BLaER1 (cell line): Measurements from ENCODE around the gene TEX22.

Experiments used
- H3K27ac ChIP-seq: shearing (Covaris generic); formaldehyde crosslinking; 2 replicates; pipeline ENCODE4 v1.8.1; 2022
- H3K27me3 ChIP-seq: shearing (Covaris generic); formaldehyde crosslinking; 2 replicates; pipeline ENCODE4 v1.8.1; 2022
- H3K36me3 ChIP-seq: shearing (Covaris generic); formaldehyde crosslinking; 2 replicates; pipeline ENCODE4 v1.8.1; 2022
- H3K4me1 ChIP-seq: shearing (Covaris generic); formaldehyde crosslinking; 2 replicates; pipeline ENCODE4 v1.8.1; 2022
- H3K4me2 ChIP-seq: shearing (Covaris generic); formaldehyde crosslinking; 2 replicates; pipeline ENCODE4 v1.8.1; 2022
- H3K4me3 ChIP-seq: shearing (Covaris generic); formaldehyde crosslinking; 2 replicates; pipeline ENCODE4 v1.8.1; 2022
- H3K9ac ChIP-seq: shearing (Covaris generic); formaldehyde crosslinking; 2 replicates; pipeline ENCODE4 v1.8.1; 2022
- H3K9me3 ChIP-seq: shearing (Covaris generic); formaldehyde crosslinking; 2 replicates; pipeline ENCODE4 v1.8.1; 2022
- H4K20me1 ChIP-seq: shearing (Covaris generic); formaldehyde crosslinking; 2 replicates; pipeline ENCODE4 v1.8.1; 2022
- Cebpa-rat ChIP-seq: shearing (Covaris generic); IDR thresholded peaks from 2 replicates; pipeline ENCODE4 v1.8.1; 2022

The TEX22 gene

DNA sequence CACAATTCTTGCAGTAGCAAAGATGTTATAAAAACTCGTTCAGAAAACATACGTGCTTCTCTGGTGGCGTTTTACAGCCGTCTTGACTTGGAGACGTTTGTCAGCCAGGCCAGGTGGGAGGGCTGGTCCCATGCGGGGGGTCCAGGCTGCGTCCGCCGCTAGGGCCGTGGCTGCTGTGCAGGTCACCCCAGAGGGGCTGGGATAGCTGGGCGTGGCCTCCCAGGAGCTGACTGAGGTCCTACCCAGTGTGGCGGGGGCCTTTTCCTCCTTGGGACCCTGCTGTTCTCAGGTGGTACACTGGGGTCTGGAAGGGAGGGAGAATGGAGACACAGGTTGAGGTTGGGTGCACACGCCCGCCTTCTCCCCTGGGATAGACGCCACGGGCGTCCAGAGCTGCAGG lies 46.5 kb downstream of the TEX22 start:
- Histone ChIP-seq H3K4me3 (peak overlapping the region; percentile 35; the same call in 1 of the 2 replicates), H3K27me3 (no peaks in the 10 kb centered on the region), H3K9ac (0 out of 2 replicates have a peak overlapping the region, but pooled peaks have one; percentile 41), H3K4me2 (peak overlapping the region; percentile 90), H3K9me3 (no peaks in the 10 kb centered on the region), H3K27ac (no peak overlapping the region), H4K20me1 (peaks cover 97% of the 10 kb centered on the region), H3K36me3 (peaks cover 74% of the 10 kb centered on the region), H3K4me1 (peaks cover 69% of the 10 kb centered on the region)
- TF ChIP-seq Cebpa-rat: no peak

DNA sequence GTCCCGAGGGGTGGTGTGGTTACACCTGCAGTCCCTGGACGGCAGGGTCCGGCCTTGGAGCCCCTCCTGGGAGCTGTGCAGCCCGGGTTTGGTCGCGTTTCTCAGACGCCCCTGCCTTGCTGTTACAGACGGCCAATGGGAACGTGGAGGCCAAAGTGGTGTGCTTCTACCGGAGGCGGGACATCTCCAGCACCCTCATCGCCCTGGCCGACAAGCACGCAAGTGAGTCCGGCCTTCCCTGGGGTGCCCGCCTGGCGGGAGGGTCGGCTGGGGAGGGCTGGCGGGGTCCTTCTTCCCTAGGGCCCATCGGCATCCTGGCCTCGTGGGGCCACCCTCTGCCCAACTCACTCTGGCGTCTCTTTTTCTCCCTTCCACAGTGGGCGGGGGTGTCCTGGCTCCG lies 47.0 kb downstream of the TEX22 start:
- Histone ChIP-seq H3K9me3 (no peaks in the 10 kb centered on the region), H3K36me3 (peaks cover 74% of the 10 kb centered on the region), H3K4me1 (peaks cover 65% of the 10 kb centered on the region), H3K4me2 (peak overlapping the region; percentile 90), H4K20me1 (peaks cover 97% of the 10 kb centered on the region), H3K27me3 (no peaks in the 10 kb centered on the region), H3K9ac (peak overlapping the region; percentile 72), H3K4me3 (peak overlapping the region; percentile 35; the same call in 1 of the 2 replicates), H3K27ac (0 out of 2 replicates have a peak overlapping the region, but pooled peaks have one; percentile 38)
- no peak for TF ChIP-seq Cebpa-rat

DNA sequence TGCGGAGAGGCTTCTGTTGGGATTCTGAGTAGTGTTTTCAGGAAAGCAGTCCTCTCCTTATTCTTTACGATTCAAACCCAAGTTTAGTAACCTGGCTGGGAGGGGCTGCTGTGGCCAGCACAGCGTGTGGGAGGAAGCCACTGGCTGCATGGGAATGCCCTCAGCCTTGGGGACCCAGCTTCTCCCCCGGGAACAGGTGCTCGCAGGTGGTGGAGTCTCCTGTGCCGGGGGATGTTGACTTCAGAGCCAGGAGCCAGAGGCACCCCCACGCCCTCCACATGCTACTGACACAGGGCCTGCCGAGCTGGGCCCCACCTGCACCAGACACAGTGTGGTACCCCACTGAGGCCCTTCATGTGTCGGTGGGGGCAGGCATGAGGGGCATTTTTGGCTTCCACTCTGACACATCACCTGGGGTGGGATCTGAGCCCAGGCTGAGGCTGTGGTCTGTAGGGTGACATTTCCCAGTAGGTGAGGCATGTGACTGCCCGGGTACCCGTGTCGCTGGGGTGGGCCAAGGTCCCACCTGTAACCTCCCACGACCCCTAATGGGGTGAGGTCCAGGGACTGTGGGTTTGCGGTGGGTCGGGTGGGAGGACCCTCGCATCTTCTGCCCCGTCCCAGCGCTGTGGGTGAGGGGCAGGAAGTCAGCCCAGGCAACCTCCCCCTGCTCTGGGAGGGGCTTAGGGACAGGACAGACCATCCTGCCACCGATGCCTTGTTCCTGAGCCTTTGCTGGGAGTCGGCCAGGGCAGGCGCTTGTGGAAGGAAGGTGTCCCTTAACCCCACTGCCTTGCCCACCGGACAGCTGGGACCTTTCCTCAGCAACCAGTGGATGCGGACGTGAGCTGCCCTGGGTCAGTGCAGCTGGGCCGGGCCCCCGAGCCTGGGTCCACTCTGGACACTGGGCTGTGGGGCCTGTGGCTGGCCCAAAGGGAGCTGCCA lies 47.8 kb downstream of the TEX22 start:
- TF ChIP-seq Cebpa-rat: no peak
- peak overlapping the region; percentile 72; the same call in 1 of the 2 replicates for H3K9ac ChIP-seq
- peaks cover 97% of the 10 kb centered on the region for H4K20me1 ChIP-seq
- H3K27me3 ChIP-seq: no peaks in the 10 kb centered on the region
- peak overlapping the region; percentile 90 for H3K4me2 ChIP-seq
- H3K4me3 ChIP-seq: no peak overlapping the region
- peak overlapping the region; percentile 38; the same call in 1 of the 2 replicates for H3K27ac ChIP-seq
- no peaks in the 10 kb centered on the region for H3K9me3 ChIP-seq
- peaks cover 74% of the 10 kb centered on the region for H3K36me3 ChIP-seq
- H3K4me1 ChIP-seq: peaks cover 56% of the 10 kb centered on the region

DNA sequence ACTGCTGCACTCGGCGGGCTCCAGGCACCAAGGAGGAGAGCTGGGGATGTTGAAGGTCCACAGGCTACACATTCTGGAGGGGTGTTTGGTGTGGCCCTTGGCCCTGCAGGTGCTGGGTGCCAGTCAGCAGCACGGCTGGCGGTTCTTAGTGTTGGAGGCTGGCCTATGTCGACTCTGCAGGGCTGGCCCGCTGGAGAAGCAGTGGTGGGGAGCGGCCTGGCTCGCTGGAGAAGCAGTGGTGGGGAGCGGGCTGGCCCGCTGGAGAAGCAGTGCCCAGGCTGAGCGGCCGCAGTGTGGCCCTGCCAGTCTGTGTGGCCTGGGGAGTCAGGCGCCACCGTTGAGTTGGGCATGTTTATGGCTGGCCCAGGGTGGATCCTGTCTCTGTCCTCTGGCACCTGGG lies 48.6 kb downstream of the TEX22 start:
- Histone ChIP-seq H3K9ac (0 out of 2 replicates have a peak overlapping the region, but pooled peaks have one; percentile 24), H3K27me3 (no peaks in the 10 kb centered on the region)
- TF ChIP-seq Cebpa-rat: no peak

DNA sequence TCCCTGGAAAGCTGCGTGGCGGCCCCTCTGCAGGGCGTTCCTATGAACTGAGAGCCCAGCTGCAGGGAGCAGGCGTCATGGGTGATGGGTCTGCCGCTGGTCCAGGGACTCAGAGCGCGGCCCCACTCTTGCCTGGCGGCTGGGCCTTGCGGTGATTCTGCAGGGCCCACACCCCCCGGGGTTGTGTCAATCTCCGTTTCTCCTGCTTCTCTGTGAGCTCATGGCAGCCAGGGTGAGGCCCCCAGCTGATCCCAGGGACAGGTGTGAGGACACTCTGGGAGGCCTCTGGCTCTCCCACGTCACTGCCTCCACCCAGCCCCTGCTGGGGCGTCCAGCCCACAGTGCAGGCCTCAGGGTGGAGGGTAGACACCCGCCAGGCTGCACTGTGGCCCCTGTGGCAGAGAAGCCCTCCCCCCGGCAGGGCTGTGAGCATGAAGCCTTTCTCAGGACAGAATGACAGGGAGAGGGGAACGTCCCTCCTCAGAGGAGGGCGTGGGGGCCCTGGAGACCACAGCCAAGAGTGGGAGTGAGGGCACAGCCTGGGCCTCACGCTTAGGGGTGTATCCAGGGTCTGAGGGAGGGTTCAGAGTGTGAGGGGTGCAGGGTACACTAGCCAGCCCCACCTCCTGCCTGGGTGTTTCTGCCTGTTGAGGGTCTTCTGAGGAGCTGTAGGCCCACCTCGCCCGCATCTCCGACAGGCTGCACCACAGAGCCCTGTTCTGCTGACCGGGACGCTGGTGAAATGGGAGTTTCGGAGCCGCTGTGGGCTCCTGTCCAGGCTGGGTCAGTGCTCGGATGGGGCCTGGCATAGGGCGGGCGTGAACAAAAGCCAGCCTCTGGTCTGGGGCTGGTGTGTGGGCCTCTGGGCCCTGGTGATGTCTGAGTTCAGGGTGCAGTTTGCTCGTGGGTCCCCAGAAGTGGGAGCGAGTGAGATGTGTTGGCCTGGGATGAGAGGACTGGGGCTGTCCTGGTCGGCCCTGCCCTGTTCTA lies 49.6 kb downstream of the TEX22 start:
- H3K4me1 ChIP-seq: peaks cover 55% of the 10 kb centered on the region
- H3K9ac ChIP-seq: peak overlapping the region; percentile 24; the same call in 1 of the 2 replicates
- H3K27me3 ChIP-seq: no peaks in the 10 kb centered on the region
- no peak for TF ChIP-seq Cebpa-rat
- H3K36me3 ChIP-seq: peaks cover 78% of the 10 kb centered on the region
- H4K20me1 ChIP-seq: peaks cover 100% of the 10 kb centered on the region
- H3K4me2 ChIP-seq: peak overlapping the region; percentile 90
- H3K4me3 ChIP-seq: no peak overlapping the region
- no peaks in the 10 kb centered on the region for H3K9me3 ChIP-seq
- H3K27ac ChIP-seq: peak overlapping the region; percentile 3

More for the DNA sequence above, 48.6 kb downstream of the TEX22 start:
- H3K9me3 ChIP-seq: no peaks in the 10 kb centered on the region
- peaks cover 78% of the 10 kb centered on the region for H3K36me3 ChIP-seq
- no peak overlapping the region for H3K4me3 ChIP-seq
- H3K4me1 ChIP-seq: peaks cover 55% of the 10 kb centered on the region
- peak overlapping the region; percentile 3; the same call in 1 of the 2 replicates for H3K27ac ChIP-seq
- H4K20me1 ChIP-seq: peaks cover 100% of the 10 kb centered on the region
- H3K4me2 ChIP-seq: peak overlapping the region; percentile 90

DNA sequence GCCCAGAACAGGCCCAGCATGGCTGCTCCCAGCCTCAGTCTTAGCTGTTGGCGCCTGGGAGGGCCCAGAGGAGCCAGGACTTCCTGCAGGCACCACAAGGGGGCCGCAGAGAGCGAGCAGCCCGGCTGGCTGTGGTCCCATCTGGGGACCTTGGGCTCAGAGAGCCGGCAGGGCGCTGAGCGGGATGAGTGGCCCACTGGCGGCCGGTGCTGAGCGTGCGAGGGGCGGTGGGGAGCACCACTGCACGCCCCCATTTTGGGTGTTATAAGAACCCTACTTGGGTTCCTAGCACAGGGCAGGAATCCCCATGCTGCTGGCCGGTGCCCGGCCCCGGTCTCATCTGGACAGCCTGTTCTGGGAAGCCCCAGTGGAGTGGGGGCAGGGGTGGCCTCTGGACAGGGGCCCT lies 50.4 kb downstream of the TEX22 start:
- no peaks in the 10 kb centered on the region for H3K27me3 ChIP-seq
- peaks cover 62% of the 10 kb centered on the region for H3K4me1 ChIP-seq
- H3K27ac ChIP-seq: peak overlapping the region; percentile 49
- H3K4me3 ChIP-seq: no peak overlapping the region
- no peaks in the 10 kb centered on the region for H3K9me3 ChIP-seq
- no peak for TF ChIP-seq Cebpa-rat
- H3K4me2 ChIP-seq: peak overlapping the region; percentile 90
- H3K36me3 ChIP-seq: peaks cover 79% of the 10 kb centered on the region
- H3K9ac ChIP-seq: no peak overlapping the region
- peaks cover 100% of the 10 kb centered on the region for H4K20me1 ChIP-seq

DNA sequence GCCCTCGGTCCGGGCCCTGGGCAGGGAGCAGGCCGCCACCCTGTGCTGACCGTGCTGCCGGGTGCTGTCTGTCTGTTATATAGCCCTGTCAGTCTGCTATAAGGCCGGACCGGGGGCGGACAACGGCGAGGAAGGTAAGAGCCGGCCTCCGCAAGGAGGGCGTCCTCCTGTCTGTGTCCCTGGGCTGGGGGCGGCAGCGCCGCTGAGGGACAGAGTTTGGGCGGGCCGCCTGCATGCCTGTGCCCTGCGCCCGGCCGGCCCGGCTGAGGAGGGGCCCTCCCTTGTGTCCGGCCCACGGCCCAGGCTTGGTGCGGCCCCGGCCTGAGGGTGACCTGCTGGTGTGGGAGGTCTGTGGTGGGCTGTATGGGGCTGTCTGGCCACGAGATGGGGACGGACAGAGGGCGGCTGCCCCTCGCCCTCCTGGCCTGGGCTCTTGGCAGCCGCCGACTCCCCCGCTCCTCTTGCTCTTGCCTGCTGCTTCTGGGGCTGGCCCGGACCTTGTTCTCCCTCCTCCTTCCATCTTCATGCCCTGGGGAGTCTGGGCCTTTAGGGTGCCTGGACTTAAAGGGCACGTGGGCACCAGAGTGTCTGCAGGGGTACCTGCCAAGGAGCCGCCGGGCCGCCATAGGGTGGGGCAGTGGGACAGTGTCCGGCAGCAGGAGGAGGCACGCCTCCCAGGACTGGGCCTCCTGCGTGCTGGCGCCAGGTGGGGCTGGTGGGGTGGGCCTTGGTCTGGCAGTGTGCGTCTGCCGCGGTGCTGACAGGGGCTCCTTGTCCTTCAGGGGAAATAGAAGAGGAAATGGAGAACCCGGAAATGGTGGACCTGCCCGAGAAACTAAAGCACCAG lies 51.2 kb downstream of the TEX22 start:
- Histone ChIP-seq H3K4me1 (peaks cover 65% of the 10 kb centered on the region), H4K20me1 (peaks cover 100% of the 10 kb centered on the region), H3K27ac (0 out of 2 replicates have a peak overlapping the region, but pooled peaks have one; percentile 49), H3K36me3 (peaks cover 86% of the 10 kb centered on the region), H3K27me3 (no peaks in the 10 kb centered on the region), H3K9me3 (no peaks in the 10 kb centered on the region), H3K4me3 (no peak overlapping the region), H3K9ac (no peak overlapping the region; the same call in 1 of the 2 replicates), H3K4me2 (0 out of 2 replicates have a peak overlapping the region, but pooled peaks have one; percentile 90)
- TF ChIP-seq Cebpa-rat: no peak

DNA sequence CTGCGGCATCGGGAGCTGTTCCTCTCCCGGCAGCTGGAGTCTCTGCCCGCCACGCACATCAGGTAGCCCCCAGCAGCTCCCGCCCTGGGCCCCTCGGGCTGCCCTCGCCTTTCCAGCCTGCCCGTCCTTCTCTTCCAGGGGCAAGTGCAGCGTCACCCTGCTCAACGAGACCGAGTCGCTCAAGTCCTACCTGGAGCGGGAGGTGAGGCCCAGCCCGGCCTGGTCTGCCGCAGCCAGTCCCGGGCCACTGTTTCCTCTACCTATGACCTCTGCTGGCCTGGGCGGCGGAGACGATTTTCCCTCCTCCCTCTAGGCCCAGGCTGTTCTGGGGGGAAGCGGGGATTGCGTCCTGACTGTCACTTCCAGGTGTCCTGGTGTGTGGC lies 51.8 kb downstream of the TEX22 start:
- no peak overlapping the region for H3K9ac ChIP-seq
- H3K27me3 ChIP-seq: no peaks in the 10 kb centered on the region
- no peak overlapping the region for H3K4me3 ChIP-seq
- peaks cover 100% of the 10 kb centered on the region for H4K20me1 ChIP-seq
- H3K4me1 ChIP-seq: peaks cover 59% of the 10 kb centered on the region
- peaks cover 93% of the 10 kb centered on the region for H3K36me3 ChIP-seq
- H3K27ac ChIP-seq: no peak overlapping the region; the same call in 1 of the 2 replicates
- H3K4me2 ChIP-seq: no peak overlapping the region
- no peak for TF ChIP-seq Cebpa-rat
- H3K9me3 ChIP-seq: no peaks in the 10 kb centered on the region
